H9 (cell line): ENCODE results near the gene IL17A. TPM values are rescaled to one million over a fixed set of nuclear protein-coding genes. Genes with fewer than 3 reads are reported as not detected.

Experiments
- DNase-seq: peaks from one replicate; pipeline ENCODE4 v3.0.0-alpha.2; 2017
- H2AFZ ChIP-seq: one replicate; pipeline ENCODE4 v1.6.1; 2013; ENCODE audit warnings: mild to moderate bottlenecking, low read length, control low read depth, moderate library complexity
- H2AK5ac ChIP-seq: 2 replicates; pipeline ENCODE4 v1.6.1; 2013; ENCODE audit warnings: low read length, control low read depth, mixed read lengths; ENCODE audit not compliant: insufficient read length
- H2BK120ac ChIP-seq: one replicate; pipeline ENCODE4 v1.6.1; 2013; ENCODE audit warnings: low read depth, mild to moderate bottlenecking, low read length, control low read depth, inconsistent platforms; ENCODE audit not compliant: poor library complexity, severe bottlenecking
- H2BK12ac ChIP-seq: 2 replicates; pipeline ENCODE4 v1.6.1; 2013; ENCODE audit warnings: low read length, control low read depth, mixed read lengths, low read depth; ENCODE audit not compliant: insufficient read length
- H2BK15ac ChIP-seq: 2 replicates; pipeline ENCODE4 v1.6.1; 2013; ENCODE audit warnings: low read depth, low read length, control low read depth
- H2BK20ac ChIP-seq: one replicate; pipeline ENCODE4 v1.6.1; 2013; ENCODE audit warnings: low read depth, mild to moderate bottlenecking, low read length, control low read depth, inconsistent platforms; ENCODE audit not compliant: poor library complexity, severe bottlenecking
- H2BK5ac ChIP-seq: 2 replicates; pipeline ENCODE4 v1.6.1; 2013; ENCODE audit warnings: low read length, control low read depth, mixed read lengths; ENCODE audit not compliant: insufficient read length
- H3K14ac ChIP-seq: 2 replicates; pipeline ENCODE4 v1.6.1; 2013; ENCODE audit warnings: low read length, control low read depth; ENCODE audit not compliant: insufficient read depth
- H3K18ac ChIP-seq: 2 replicates; pipeline ENCODE4 v1.6.1; 2013; ENCODE audit warnings: low read depth, mild to moderate bottlenecking, mixed read lengths, low read length, control low read depth; ENCODE audit not compliant: insufficient read length
- H3K23ac ChIP-seq: 2 replicates; pipeline ENCODE4 v1.6.1; 2013; ENCODE audit warnings: low read length, control low read depth, mixed read lengths, low read depth; ENCODE audit not compliant: insufficient read length
- H3K23me2 ChIP-seq: 2 replicates; pipeline ENCODE4 v1.6.1; 2013; ENCODE audit warnings: low read depth, mild to moderate bottlenecking, mixed read lengths, low read length, control low read depth; ENCODE audit not compliant: insufficient read length, poor library complexity, severe bottlenecking
- H3K27ac ChIP-seq: 2 replicates; pipeline ENCODE4 v1.5.1; 2013; ENCODE audit warnings: low read length, control low read depth, mixed read lengths, low read depth; ENCODE audit not compliant: insufficient read length
- H3K27me3 ChIP-seq: 2 replicates; pipeline ENCODE4 v1.6.1; 2013; ENCODE audit warnings: low read length, control low read depth, inconsistent platforms; ENCODE audit not compliant: insufficient read depth
- H3K4ac ChIP-seq: 2 replicates; pipeline ENCODE4 v1.6.1; 2013; ENCODE audit warnings: low read depth, mild to moderate bottlenecking, control low read depth, inconsistent platforms, low read length, moderate library complexity
- H3K4me1 ChIP-seq: 2 replicates; pipeline ENCODE4 v1.6.1; 2013; ENCODE audit warnings: low read length, control low read depth, inconsistent platforms; ENCODE audit not compliant: insufficient read depth
- H3K4me2 ChIP-seq: 2 replicates; pipeline ENCODE4 v1.6.1; 2013; ENCODE audit warnings: low read length, control low read depth, mixed read lengths; ENCODE audit not compliant: insufficient read length, insufficient read depth
- H3K56ac ChIP-seq: 2 replicates; pipeline ENCODE4 v1.6.1; 2013; ENCODE audit warnings: low read depth, mild to moderate bottlenecking, mixed read lengths, low read length, control low read depth; ENCODE audit not compliant: insufficient read length
- H3K79me1 ChIP-seq: 2 replicates; pipeline ENCODE4 v1.6.1; 2013; ENCODE audit warnings: low read depth, mild to moderate bottlenecking, moderate library complexity, low read length, control low read depth, inconsistent platforms; ENCODE audit not compliant: insufficient read depth, poor library complexity, severe bottlenecking
- H3K79me2 ChIP-seq: 2 replicates; pipeline ENCODE4 v1.6.1; 2013; ENCODE audit warnings: low read length, control low read depth, inconsistent platforms; ENCODE audit not compliant: insufficient read depth
- H3K9ac ChIP-seq: 2 replicates; pipeline ENCODE4 v1.6.1; 2013; ENCODE audit warnings: low read length, control low read depth, mixed read lengths; ENCODE audit not compliant: insufficient read length; ENCODE audit errors: extremely low read depth
- H3K9me3 ChIP-seq: one replicate; pipeline ENCODE4 v1.6.1; 2013; ENCODE audit warnings: low read depth, low read length, inconsistent platforms; ENCODE audit not compliant: control insufficient read depth
- H3T11ph ChIP-seq: one replicate; pipeline ENCODE4 v1.6.1; 2013; ENCODE audit warnings: mild to moderate bottlenecking, low read length, control low read depth, inconsistent platforms
- H4K20me1 ChIP-seq: one replicate; pipeline ENCODE4 v1.6.1; 2013; ENCODE audit not compliant: control insufficient read depth, insufficient read length, insufficient read depth
- H4K5ac ChIP-seq: 2 replicates; pipeline ENCODE4 v1.6.1; 2013; ENCODE audit warnings: low read depth, mild to moderate bottlenecking, mixed read lengths, low read length, control low read depth; ENCODE audit not compliant: insufficient read length
- H4K8ac ChIP-seq: replicated peaks from 2 replicates; pipeline ENCODE4 v1.6.1; 2013; ENCODE audit warnings: low read length, control low read depth, mixed read lengths, low read depth; ENCODE audit not compliant: insufficient read length
- H4K91ac ChIP-seq: 2 replicates; pipeline ENCODE4 v1.6.1; 2013; ENCODE audit warnings: low read depth, mild to moderate bottlenecking, moderate library complexity, mixed read lengths, low read length, control low read depth; ENCODE audit not compliant: insufficient read length
- H3K27ac Mint-ChIP-seq, 3 experiments: 2 replicates in 2 of 3; 3 replicates in 1 of 3; pipeline ENCODE4 v1.8.0; 2020 to 2021; ENCODE audit warnings: mixed read lengths in 3 of 3, mild to moderate bottlenecking in 1 of 3, moderate library complexity in 1 of 3
- H3K27me3 Mint-ChIP-seq: 2 replicates; pipeline ENCODE4 v1.8.0; 2021; ENCODE audit warnings: low read depth, mild to moderate bottlenecking, moderate library complexity, mixed read lengths
- H3K36me3 Mint-ChIP-seq, 3 experiments: 2 replicates in 2 of 3; 3 replicates in 1 of 3; pipeline ENCODE4 v1.8.0; 2020 to 2021; ENCODE audit warnings: low read depth in 3 of 3, mixed read lengths in 3 of 3; ENCODE audit not compliant: insufficient read depth in 1 of 3
- H3K4me1 Mint-ChIP-seq, 2 experiments: 2 replicates each; pipeline ENCODE4 v1.8.0; 2020; ENCODE audit warnings: mixed read lengths in 2 of 2
- H3K4me3 Mint-ChIP-seq, 2 experiments: 2 replicates in 1 of 2; 3 replicates in 1 of 2; pipeline ENCODE4 v1.8.0; 2020 to 2021; ENCODE audit warnings: mild to moderate bottlenecking in 2 of 2, mixed read lengths in 2 of 2, moderate library complexity in 1 of 2
- H3K9me3 Mint-ChIP-seq, 2 experiments: 2 replicates in 1 of 2; 3 replicates in 1 of 2; pipeline ENCODE4 v1.8.0; 2020; ENCODE audit warnings: mild to moderate bottlenecking in 2 of 2, mixed read lengths in 2 of 2, moderate library complexity in 1 of 2
- WGBS: extraction: QIAGEN DNeasy Blood & Tissue Kit; methylation state at CpG from one replicate; pipeline ENCODE4 v1.1.7; 2013; ENCODE audit warnings: missing lambda C conversion rate, low lambda C conversion rate, mixed read lengths; ENCODE audit not compliant: insufficient read length; ENCODE audit errors: extremely low coverage; 5-methylcytosine and 5-hydroxymethylcytosine counted together
- total RNA-seq: library from RNA; stranded (reverse); gene quantifications from 2 replicates; pipeline ENCODE4 v1.2.1, GENCODE V29; 2021
- TF ChIP-seq, protein P1 (sequence below): fragments of 200-600 bp; sonication (generic); conservative IDR thresholded peaks from 3 replicates; pipeline ENCODE4 v1.8.0; 2021; ENCODE audit warnings: antibody characterized with exemption, mild to moderate bottlenecking

The IL17A gene
- total RNA-seq, 1 experiment from 2014 or later: not detected

DNA sequence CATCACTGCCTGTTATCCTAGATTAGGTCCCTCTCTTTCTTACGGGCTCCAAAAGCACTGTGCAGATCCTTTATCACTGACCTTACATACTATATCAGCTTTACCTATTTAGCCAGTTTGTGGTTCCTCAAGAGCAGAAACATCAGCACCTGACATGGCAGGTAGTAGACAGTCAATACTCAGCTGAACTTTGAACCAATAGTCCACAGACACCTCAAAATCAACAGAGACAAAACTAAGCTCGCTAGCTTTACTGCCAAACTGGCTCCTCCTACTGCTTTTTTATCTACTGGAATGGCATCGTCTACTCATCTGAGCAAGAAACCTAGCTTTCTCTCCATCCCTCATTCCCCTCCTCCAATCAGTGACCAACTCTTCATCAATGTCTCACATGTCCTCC lies 5.6 kb downstream of the IL17A start:
- Histone ChIP-seq H3K79me2 (no peaks in the 10 kb centered on the region), H3K4me2 (no peak overlapping the region), H2BK120ac (no peak overlapping the region), H3K14ac (no peak overlapping the region), H3K4me1 (no peaks in the 10 kb centered on the region), H3T11ph (no peak overlapping the region), H4K5ac (no peak overlapping the region), H2AFZ (no peak overlapping the region), H2BK15ac (no peak overlapping the region), H3K79me1 (no peaks in the 10 kb centered on the region), H4K20me1 (no peaks in the 10 kb centered on the region), H3K27ac (no peak overlapping the region), H3K4ac (no peak overlapping the region), H3K9me3 (no peaks in the 10 kb centered on the region), H2AK5ac (no peak overlapping the region), H2BK20ac (no peak overlapping the region), H3K9ac (no peak overlapping the region), H2BK5ac (no peak overlapping the region), H2BK12ac (no peak overlapping the region), H4K8ac (no peak overlapping the region), H3K23ac (no peak overlapping the region), H3K56ac (no peak overlapping the region), H3K27me3 (no peaks in the 10 kb centered on the region), H4K91ac (no peak overlapping the region), H3K23me2 (no peaks in the 10 kb centered on the region), H3K18ac (no peak overlapping the region)
- WGBS: no CpG with 5 or more reads among the region's 3 CpGs
- Mint-ChIP-seq H3K27ac (no peak overlapping the region), H3K9me3 (peaks cover 0 to 5% of the 10 kb centered on the region in 2 experiments; a peak in 1 of 5 replicates), H3K4me1 (peaks cover 9 to 22% of the 10 kb centered on the region in 2 experiments), H3K27me3 (no peaks in the 10 kb centered on the region), H3K4me3 (no peak overlapping the region), H3K36me3 (peaks cover 0 to 6% (median 0%) of the 10 kb centered on the region in 3 experiments; a peak in 4 of 7 replicates)
- TF ChIP-seq, protein P1, sequence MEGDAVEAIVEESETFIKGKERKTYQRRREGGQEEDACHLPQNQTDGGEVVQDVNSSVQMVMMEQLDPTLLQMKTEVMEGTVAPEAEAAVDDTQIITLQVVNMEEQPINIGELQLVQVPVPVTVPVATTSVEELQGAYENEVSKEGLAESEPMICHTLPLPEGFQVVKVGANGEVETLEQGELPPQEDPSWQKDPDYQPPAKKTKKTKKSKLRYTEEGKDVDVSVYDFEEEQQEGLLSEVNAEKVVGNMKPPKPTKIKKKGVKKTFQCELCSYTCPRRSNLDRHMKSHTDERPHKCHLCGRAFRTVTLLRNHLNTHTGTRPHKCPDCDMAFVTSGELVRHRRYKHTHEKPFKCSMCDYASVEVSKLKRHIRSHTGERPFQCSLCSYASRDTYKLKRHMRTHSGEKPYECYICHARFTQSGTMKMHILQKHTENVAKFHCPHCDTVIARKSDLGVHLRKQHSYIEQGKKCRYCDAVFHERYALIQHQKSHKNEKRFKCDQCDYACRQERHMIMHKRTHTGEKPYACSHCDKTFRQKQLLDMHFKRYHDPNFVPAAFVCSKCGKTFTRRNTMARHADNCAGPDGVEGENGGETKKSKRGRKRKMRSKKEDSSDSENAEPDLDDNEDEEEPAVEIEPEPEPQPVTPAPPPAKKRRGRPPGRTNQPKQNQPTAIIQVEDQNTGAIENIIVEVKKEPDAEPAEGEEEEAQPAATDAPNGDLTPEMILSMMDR: no peak
- DNase-seq: no peak
